GM18526 (cell line): ENCODE results near the gene LRRC4C.

Experiments
- POLR2A ChIP-seq: IDR thresholded peaks from 3 replicates; pipeline ENCODE4 v1.6.1; 2011; ENCODE audit not compliant: insufficient read length; ENCODE audit errors: extremely low read depth

LRRC4C gene

GRCh38 chr11:40754297-40754696 is 705.2 kb downstream of the LRRC4C start:
- no peak for TF ChIP-seq POLR2A

GRCh38 chr11:40746282-40746681 is 713.2 kb downstream of the LRRC4C start:
- no peak for TF ChIP-seq POLR2A

- TF ChIP-seq POLR2A: no peak
Measured at GRCh38 chr11:40732132-40732531, 727.3 kb downstream of the LRRC4C start.

DNA sequence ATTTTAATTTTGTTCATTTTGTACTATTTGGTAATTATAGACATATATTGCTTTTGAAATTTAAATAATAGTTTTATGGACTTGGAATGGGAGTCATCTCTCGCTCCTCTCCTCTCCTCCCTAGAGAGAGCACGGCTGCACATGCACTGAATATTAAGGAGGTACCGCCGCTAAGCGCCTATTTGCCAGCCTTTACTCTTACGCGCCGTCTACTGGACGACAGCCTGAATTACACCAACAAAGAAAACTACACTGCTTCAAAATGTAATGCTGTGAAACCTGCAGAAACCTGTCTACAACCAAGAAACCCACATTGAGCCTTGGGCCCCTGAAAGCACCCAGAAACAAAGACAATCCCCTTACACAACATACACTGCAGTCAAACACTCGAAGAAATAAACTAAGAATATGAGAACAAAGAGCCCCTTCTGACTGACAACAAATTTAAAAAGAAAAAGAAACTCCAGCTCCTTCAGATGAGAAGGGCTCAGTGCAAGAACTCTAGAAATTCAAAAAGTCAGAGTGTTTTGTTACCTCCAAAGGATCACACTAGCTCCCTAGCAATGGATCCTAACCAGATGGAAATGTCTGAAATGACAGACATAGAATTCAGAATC is 737.2 kb downstream of the LRRC4C start:
- no peak for TF ChIP-seq POLR2A

DNA sequence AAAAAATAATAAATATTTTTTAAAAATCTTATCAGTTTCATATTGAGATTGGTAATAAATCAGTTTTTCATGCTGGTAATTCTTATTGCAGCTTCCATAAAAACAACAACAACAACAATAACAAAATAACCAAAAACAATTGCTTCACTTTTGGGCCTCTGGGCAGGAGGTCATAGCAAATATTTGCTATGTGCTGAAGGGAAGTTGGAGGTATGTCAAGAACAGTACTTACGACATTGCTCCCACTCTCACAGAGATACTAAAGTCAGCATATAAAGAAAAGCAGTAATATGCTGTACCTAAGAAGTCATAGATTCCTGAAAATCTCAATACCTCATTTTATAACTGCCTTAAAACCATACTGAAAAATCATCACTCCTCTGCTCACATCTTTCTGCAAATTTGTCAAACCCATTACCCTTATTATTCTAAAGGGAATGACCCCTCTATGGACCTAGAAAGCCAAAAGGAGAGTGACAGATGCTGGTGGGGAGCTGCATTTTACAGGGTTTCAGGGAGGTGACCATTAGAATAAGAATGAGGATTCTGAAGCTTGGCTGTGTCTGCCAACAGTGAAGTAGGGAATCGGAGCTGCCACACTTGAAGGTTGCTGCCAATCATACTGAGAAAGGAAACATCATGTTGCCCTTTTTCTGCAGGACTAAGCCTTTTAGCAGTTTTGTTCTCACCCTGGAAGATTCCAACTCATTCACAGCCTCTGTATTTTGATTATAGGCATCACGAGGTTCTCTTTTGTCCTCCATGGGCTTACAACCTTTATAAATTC is 742.9 kb downstream of the LRRC4C start:
- TF ChIP-seq POLR2A: no peak

DNA sequence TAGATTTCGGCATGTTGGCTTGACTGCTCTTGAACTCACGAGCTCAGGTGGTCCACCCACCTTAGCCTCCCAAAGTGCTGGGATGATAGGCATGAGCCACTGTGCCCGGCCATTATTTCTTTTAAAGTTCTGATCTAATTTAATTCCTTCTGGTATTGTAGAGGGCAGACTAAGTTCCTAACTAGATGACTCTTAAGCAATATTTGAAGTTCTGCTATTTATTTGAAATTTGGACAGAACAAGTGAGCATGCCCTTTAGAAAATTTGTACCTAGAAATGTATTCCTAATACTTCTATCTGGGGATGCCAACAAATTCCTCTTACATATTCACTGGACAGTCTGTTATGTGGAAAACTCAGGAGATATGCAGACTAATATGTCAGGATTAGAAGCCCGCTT is 746.4 kb downstream of the LRRC4C start:
- TF ChIP-seq POLR2A: no peak

DNA sequence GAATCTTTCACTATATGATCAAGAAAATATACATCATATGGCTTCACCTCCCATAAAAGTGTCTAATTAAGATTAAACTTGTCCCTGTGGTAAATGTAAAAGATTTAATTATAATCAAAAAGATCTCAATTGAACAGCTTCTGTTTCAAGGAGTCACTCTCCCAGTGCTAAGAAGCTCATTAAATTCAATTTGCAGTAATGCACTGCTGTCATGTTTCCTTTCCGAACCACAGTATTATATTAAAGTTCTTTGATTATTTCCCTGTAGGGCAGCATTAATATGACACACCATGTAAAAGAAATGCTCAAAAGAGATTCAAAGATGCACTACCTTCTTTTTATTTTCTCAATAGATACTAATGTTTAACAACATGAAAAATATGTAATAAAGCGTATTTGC is 758.4 kb downstream of the LRRC4C start:
- no peak for TF ChIP-seq POLR2A

DNA sequence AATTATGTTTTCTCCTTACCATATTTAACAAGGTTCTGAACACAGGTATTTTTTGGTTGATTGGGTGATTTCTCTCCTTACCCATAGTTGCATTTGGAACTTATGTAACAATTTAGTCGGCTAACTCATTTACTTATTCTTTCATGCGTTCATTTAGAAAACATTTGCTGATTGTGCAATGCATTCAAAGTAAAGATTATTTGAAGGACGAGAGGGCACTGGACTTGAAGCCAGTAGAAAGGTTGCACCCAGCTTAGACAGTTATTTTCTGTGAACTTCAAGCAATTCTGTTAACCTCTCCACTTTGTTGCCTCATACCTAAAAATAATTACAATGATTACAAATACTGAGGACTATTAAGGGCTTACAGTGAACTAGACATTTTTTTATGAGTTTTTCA is 769.6 kb downstream of the LRRC4C start:
- no peak for TF ChIP-seq POLR2A

GRCh38 chr11:40688369-40688768 is 771.1 kb downstream of the LRRC4C start:
- no peak for TF ChIP-seq POLR2A

- no peak for TF ChIP-seq POLR2A
Measured at GRCh38 chr11:40686765-40687164, 772.7 kb downstream of the LRRC4C start.

- TF ChIP-seq POLR2A: no peak
Measured at GRCh38 chr11:40683010-40683409, 776.4 kb downstream of the LRRC4C start.

DNA sequence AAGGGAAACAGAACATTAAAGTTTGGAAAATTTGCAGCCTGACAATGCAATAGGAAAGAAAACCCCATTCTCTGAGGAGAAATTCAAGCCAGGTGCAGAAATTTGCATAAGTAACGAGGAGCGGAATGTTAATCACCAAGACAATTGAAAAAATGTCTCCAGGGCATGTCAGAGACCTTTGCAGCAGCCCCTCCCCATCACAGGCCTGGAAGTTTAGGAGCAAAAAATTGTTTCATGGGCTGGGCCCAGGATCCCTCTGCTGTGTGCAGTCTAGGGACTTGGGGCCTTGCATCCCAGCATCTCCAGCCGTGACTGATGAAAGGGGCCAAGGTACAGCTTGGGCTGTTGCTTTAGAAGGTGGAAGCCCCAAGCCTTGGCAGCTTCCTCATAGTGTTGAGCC is 780.2 kb downstream of the LRRC4C start:
- TF ChIP-seq POLR2A: no peak

DNA sequence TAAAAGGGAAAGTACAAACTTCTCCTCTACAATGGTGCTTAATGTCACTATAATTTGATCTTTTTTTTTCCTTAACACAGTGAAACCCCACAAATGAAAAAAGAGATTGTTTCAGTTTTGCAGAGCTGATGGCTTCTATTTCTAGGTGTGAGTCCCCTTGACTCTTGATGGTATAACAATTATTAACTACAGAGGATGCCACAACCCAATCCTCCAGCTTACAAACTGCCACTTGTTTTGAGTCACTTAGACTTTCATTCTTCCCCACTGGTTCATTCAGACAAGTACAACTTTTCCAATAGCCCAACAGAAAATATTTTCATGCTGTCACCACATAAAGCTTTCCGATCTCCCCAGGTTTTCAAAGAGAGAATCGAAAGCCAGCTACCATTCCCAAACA is 812.2 kb downstream of the LRRC4C start:
- no peak for TF ChIP-seq POLR2A

DNA sequence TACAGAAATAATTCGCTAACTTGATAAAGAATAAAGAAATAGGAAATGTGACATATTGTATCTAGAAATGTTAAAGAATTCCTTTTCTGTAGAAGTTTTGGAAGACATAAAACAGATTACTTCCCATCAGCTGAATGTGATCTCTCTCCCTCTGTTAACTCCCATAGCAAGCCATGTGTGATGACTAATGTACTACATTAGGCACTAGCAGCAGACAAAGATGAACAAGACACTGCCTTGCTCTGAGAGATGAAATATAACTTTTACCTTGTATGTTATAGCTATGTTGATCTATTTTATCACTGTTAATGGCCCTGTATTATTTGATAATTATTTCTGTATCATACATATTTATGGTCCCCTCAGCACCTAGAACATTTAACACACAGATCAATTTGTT is 817.2 kb downstream of the LRRC4C start:
- TF ChIP-seq POLR2A: no peak

GRCh38 chr11:40619654-40620053 is 839.8 kb downstream of the LRRC4C start:
- TF ChIP-seq POLR2A: no peak

- TF ChIP-seq POLR2A: no peak
Measured at GRCh38 chr11:40606800-40607199, 852.7 kb downstream of the LRRC4C start.
